GM12873 (cell line): Measurements from ENCODE around the gene ZSWIM6.

ENCODE experiments used
- CTCF ChIP-seq: IDR thresholded peaks from 2 replicates; pipeline ENCODE4 v1.5.1; 2012; ENCODE audit warnings: low read depth, mild to moderate bottlenecking, moderate library complexity, low read length, control low read depth; ENCODE audit not compliant: insufficient read depth; ENCODE audit errors: missing control alignments

ZSWIM6 gene

DNA sequence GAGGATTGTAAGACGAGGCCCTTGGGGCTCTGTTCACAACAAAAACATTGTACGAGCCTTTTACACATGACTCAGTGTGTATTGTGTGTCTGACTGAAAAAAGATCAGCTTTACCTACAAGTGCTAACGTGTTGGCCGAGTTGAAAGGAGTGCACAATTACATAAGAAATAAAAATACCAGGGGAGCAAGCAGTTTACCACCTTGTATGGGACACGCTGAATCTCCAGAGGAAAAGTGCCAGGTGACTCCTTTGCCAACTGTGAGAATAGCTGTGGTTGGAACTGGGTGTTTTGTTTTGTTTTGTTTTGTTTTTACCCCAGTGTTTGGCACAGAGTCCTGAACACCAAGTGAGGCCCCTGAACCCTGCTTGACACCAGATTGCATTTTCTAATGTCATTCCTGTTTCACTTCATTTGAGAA lies 32.8 kb upstream of the ZSWIM6 start:
- no peak for TF ChIP-seq CTCF

DNA sequence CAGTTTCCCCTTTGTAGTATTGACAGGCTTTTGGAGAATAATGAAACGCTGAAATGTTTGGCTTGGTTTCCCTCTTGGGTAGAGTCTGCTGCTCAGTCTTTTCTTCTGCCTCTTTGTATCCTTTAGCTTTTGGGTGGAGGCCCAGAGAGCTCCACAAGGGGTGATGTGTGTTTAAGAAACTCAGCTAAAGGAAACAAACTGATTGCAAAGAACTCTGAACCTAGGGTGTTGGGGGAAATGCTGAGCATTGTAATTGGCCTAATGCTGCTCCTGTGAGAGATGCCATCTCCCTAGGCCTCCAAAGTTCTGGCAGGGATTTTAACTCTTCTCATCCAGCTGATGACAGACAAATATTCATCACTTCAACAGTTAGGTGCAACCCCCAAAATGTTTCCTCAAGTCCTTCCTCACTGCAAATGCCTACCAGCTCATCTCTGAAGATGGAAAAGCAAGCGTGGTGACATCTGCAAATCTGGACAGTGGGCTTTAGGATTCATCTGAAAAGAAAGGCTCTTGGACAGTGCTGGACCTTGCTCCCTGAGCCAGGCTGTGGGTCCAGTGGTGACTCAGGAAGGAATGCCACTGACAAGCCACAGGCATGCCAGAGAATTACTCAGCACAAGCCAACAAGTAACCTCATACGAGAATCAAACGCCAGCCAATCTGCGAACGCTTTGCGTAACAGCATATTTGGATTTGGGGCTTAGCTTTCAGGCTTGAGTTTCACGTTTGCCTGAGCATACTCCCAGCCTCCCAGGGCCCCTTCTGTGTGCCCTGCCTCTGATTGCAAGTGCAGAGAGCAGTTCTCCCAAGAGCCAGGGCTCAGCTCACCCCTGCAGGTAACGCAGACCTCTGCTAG lies 30.5 kb upstream of the ZSWIM6 start:
- TF ChIP-seq CTCF, result no peak

- TF ChIP-seq CTCF, result no peak
These were observed 29.9 kb upstream of the ZSWIM6 start for GRCh38 chr5:61302200-61302563.

- no peak for TF ChIP-seq CTCF
These were observed 28.7 kb upstream of the ZSWIM6 start for GRCh38 chr5:61303346-61303745.

GRCh38 chr5:61304590-61305381 lies 27.3 kb upstream of the ZSWIM6 start:
- TF ChIP-seq CTCF, result no peak

GRCh38 chr5:61306531-61307131 lies 25.4 kb upstream of the ZSWIM6 start:
- no peak for TF ChIP-seq CTCF

DNA sequence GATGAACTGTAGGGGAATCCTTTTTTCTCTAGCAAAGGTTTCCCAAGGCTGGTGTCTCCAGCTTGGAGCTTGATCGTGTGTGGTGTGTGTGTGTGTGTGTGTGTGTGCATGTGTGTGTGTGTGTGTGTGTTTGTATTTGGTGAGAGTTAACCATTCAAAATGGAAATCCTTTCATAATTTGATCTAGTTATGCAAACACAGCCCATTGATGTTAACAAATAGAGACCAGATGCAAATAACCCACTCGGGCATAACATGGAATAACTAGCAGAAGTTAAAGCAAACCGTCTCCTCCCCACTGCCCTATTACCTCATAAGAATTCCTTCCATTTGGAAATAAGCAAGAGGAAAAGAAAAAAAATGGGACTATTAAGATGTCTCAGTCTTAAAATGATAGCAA lies 24.9 kb upstream of the ZSWIM6 start:
- no peak for TF ChIP-seq CTCF
